Immature natural killer cell (primary cell): ENCODE measurements around the gene ATG13. TPM values are rescaled to one million over a fixed set of nuclear protein-coding genes. Genes with fewer than 3 reads are reported as not detected.

Experiments used
- DNase-seq, 3 donors: peaks; one replicate each; pipeline ENCODE4 v3.0.0; 2022; ENCODE audit warnings: mixed read lengths in 1 of 3
- H3K27ac Mint-ChIP-seq, 6 donors: one replicate each; pipeline ENCODE4 v1.8.0; 2020; ENCODE audit warnings: mixed read lengths in 6 of 6, mild to moderate bottlenecking in 5 of 6, inconsistent platforms in 4 of 6, moderate library complexity in 3 of 6
- H3K27me3 Mint-ChIP-seq, 3 donors: one replicate each; pipeline ENCODE4 v1.8.0; 2020 to 2021; ENCODE audit warnings: low read depth in 3 of 3, mild to moderate bottlenecking in 3 of 3, mixed read lengths in 3 of 3, moderate library complexity in 3 of 3, inconsistent platforms in 1 of 3
- H3K36me3 Mint-ChIP-seq, 3 donors: one replicate each; pipeline ENCODE4 v1.8.0; 2020; ENCODE audit warnings: mixed read lengths in 3 of 3, inconsistent platforms in 2 of 3, mild to moderate bottlenecking in 2 of 3
- H3K4me1 Mint-ChIP-seq, 2 donors: one replicate each; pipeline ENCODE4 v1.8.0; 2020; ENCODE audit warnings: inconsistent platforms in 2 of 2, mild to moderate bottlenecking in 2 of 2, mixed read lengths in 2 of 2, moderate library complexity in 1 of 2
- H3K4me3 Mint-ChIP-seq, 5 donors: one replicate each; pipeline ENCODE4 v1.8.0; 2020; ENCODE audit warnings: mild to moderate bottlenecking in 5 of 5, mixed read lengths in 5 of 5, inconsistent platforms in 3 of 5, moderate library complexity in 3 of 5
- H3K9me3 Mint-ChIP-seq, 6 donors: one replicate each; pipeline ENCODE4 v1.8.0; 2020; ENCODE audit warnings: mild to moderate bottlenecking in 6 of 6, mixed read lengths in 6 of 6, inconsistent platforms in 4 of 6, moderate library complexity in 3 of 6
- polyA plus RNA-seq, 3 donors: library from polyadenylated mRNA; unstranded; fragments of 300-500 nt; fragmentation: Illumina TruSeq; gene quantifications; one replicate each; pipeline ENCODE4 v1.2.3, GENCODE V29; 2021

Gene ATG13
- polyA plus RNA-seq, 3 donors from 2014 or later = 67.4 to 103 (median 100) TPM

- no peak overlapping the region for H3K4me3 Mint-ChIP-seq
- peaks cover 0 to 3% (median 0%) of the 10 kb centered on the region in 3 donors for H3K27me3 Mint-ChIP-seq
- H3K36me3 Mint-ChIP-seq = peaks cover 15 to 36% (median 21%) of the 10 kb centered on the region in 3 donors
- no peaks in the 10 kb centered on the region for H3K9me3 Mint-ChIP-seq
- peak overlapping the region in 2 of 6 donors; percentile 16 to 55 for H3K27ac Mint-ChIP-seq
- peaks cover 17 to 53% of the 10 kb centered on the region in 2 donors for H3K4me1 Mint-ChIP-seq
- DNase-seq = no peak
Observed at GRCh38 chr11:46640036-46640788, 22.9 kb downstream of the ATG13 start.

GRCh38 chr11:46641639-46642038 is 24.3 kb downstream of the ATG13 start:
- H3K4me3 Mint-ChIP-seq = no peak overlapping the region
- H3K27ac Mint-ChIP-seq = peak overlapping the region in 2 of 6 donors; percentile 64 to 80
- H3K36me3 Mint-ChIP-seq = peaks cover 21 to 36% (median 26%) of the 10 kb centered on the region in 3 donors
- DNase-seq = no peak
- H3K4me1 Mint-ChIP-seq = peaks cover 17 to 53% of the 10 kb centered on the region in 2 donors
- no peaks in the 10 kb centered on the region for H3K9me3 Mint-ChIP-seq
- peaks cover 0 to 3% (median 0%) of the 10 kb centered on the region in 3 donors for H3K27me3 Mint-ChIP-seq

DNA sequence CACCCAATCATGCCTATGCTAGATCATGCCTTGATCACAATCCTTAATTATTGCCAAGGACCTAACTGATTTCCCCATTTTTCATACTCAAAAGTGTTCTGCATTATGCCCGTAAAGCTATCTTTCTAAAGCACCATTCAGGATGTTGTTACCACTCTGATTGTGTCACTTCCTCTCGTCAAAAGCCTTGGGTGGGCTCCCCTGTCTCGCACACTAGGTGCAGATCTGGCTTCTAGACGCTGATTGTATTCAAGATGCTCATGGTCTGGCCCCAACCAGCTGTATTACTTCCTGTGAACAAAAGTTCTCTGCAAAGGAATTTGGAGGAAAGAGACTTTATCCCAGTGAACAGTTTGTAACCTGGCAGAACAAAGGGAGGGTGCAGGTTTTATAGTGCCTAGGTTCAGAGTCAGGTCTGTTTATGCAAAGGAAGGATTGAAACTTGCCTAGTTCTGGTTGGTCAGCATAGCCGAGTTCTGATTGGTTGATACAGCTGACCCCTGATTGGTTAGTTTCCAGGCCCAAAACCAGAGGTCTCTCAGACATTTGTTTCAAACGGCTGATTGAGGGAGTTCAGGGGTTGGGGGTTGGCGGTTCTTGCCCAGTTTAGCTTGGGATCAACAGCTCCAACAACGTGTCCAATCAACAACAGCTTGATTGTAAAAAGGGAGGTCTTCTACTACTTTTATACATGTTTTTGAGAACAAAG is 25.4 kb downstream of the ATG13 start:
- Mint-ChIP-seq H3K4me3 (peak overlapping the region in 3 of 5 donors; percentile 1 to 36 (median 4)), H3K9me3 (no peaks in the 10 kb centered on the region), H3K27me3 (peaks cover 0 to 3% (median 0%) of the 10 kb centered on the region in 3 donors), H3K4me1 (peaks cover 17 to 53% of the 10 kb centered on the region in 2 donors), H3K36me3 (peaks cover 21 to 36% (median 26%) of the 10 kb centered on the region in 3 donors), H3K27ac (peak overlapping the region; percentile 3 to 81 (median 70))
- peak in 1 of 3 donors; percentile 9 for DNase-seq

DNA sequence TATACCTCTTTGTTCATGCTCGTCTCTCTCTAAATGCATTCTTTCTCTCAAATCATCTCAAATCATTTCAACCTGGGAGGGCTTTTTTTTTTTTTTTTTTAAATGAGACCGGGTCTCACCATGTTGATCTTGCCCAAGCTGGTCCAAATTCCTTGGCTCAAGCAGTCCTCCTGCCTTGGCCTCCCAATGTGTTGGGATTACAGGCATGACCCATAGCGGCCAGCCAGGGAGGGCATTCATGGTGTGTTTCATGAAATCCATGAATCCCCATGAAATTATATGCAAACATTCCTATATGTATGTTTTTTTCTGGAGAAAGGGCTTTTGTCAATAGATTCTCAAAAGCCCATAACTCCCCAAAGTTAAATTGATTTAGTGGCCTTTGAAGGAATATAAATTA is 26.2 kb downstream of the ATG13 start:
- peak overlapping the region in 2 of 6 donors; percentile 12 to 22 for H3K27ac Mint-ChIP-seq
- peaks cover 18 to 32% (median 22%) of the 10 kb centered on the region in 3 donors for H3K36me3 Mint-ChIP-seq
- DNase-seq = no peak
- peaks cover 0 to under 1% (median 0%) of the 10 kb centered on the region in 3 donors for H3K27me3 Mint-ChIP-seq
- peaks cover 14 to 48% of the 10 kb centered on the region in 2 donors for H3K4me1 Mint-ChIP-seq
- H3K9me3 Mint-ChIP-seq = no peaks in the 10 kb centered on the region
- H3K4me3 Mint-ChIP-seq = no peak overlapping the region

GRCh38 chr11:46643986-46644385 is 26.6 kb downstream of the ATG13 start:
- no peak overlapping the region for H3K27ac Mint-ChIP-seq
- peaks cover 14 to 46% of the 10 kb centered on the region in 2 donors for H3K4me1 Mint-ChIP-seq
- no peak for DNase-seq
- no peaks in the 10 kb centered on the region for H3K27me3 Mint-ChIP-seq
- H3K9me3 Mint-ChIP-seq = no peaks in the 10 kb centered on the region
- H3K36me3 Mint-ChIP-seq = peaks cover 16 to 32% (median 21%) of the 10 kb centered on the region in 3 donors
- H3K4me3 Mint-ChIP-seq = no peak overlapping the region

GRCh38 chr11:46649180-46649738 is 31.9 kb downstream of the ATG13 start:
- H3K4me1 Mint-ChIP-seq = peaks cover 0 to 8% of the 10 kb centered on the region in 2 donors
- H3K36me3 Mint-ChIP-seq = peaks cover 22 to 35% (median 29%) of the 10 kb centered on the region in 3 donors
- no peak overlapping the region for H3K4me3 Mint-ChIP-seq
- H3K9me3 Mint-ChIP-seq = no peaks in the 10 kb centered on the region
- no peak for DNase-seq
- no peaks in the 10 kb centered on the region for H3K27me3 Mint-ChIP-seq
- no peak overlapping the region for H3K27ac Mint-ChIP-seq

DNA sequence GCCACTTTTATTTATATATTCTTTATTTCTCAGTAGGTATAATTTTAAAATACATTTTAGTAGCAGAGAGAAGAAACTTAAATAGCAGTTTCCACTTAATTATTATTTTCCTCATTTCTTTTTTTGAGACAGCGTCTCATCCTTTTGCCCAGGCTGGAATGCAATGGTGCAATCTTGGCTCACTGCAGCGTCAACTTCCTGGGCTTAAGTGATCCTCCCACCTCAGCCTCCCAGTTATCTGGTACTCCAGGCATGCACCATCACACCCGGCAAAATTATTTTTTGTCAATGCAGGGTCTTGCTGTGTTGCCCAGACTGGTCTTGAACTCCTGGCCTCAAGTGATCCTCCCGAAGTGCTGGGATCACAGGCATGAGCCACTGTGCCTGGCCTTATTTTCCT is 38.3 kb downstream of the ATG13 start:
- Mint-ChIP-seq H3K4me1 (no peaks in the 10 kb centered on the region), H3K36me3 (peaks cover 26 to 48% (median 34%) of the 10 kb centered on the region in 3 donors), H3K27me3 (peaks cover 0 to 2% (median 0%) of the 10 kb centered on the region in 3 donors), H3K4me3 (no peak overlapping the region), H3K9me3 (no peaks in the 10 kb centered on the region), H3K27ac (peak overlapping the region in 1 of 6 donors; percentile 23)
- DNase-seq = no peak

DNA sequence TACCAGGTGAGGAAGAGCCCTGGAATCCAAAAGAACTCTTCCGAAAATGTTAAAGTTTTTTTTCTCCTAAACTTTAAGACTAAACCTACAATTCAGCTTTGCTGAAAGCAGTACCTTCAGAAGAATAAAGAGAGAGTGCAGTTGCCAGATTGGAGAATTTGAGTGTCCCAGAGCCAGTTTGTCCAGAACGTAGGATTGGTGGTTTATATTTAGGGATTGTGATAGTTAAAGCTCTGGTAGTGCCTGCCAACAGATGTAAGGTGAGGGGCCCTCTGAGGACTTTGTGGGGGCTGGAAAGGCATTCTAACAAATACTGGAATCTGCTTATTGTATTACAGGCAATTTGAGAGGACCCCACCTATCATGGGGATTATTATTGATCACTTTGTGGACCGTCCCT is 39.8 kb downstream of the ATG13 start:
- Mint-ChIP-seq H3K27ac (peak overlapping the region in 1 of 6 donors; percentile 5), H3K4me1 (no peaks in the 10 kb centered on the region), H3K4me3 (no peak overlapping the region), H3K36me3 (peaks cover 20 to 45% (median 25%) of the 10 kb centered on the region in 3 donors), H3K9me3 (no peaks in the 10 kb centered on the region), H3K27me3 (peaks cover 0 to 2% (median 0%) of the 10 kb centered on the region in 3 donors)
- no peak for DNase-seq

DNA sequence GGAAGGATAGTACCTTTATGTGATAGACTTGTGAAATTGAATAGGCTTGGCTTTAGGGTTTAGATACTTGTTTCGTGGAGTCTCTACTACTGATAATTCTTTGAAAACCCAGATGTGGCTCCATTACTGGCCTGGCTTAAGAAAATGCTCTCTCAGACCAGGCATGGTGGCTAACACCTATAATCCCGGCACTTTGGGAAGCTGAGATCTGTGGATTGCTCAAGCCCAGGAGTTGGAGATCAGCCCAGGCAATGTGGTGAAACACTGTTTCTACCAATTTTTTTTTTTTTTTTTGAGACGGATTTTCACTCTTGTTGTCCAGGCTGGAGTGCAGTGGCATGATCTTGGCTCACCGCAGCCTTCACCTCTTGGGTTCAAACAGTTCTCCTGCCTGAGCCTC is 40.9 kb downstream of the ATG13 start:
- peaks cover 27 to 53% (median 28%) of the 10 kb centered on the region in 3 donors for H3K36me3 Mint-ChIP-seq
- no peak overlapping the region for H3K4me3 Mint-ChIP-seq
- H3K27me3 Mint-ChIP-seq = peaks cover 0 to 2% (median 0%) of the 10 kb centered on the region in 3 donors
- H3K9me3 Mint-ChIP-seq = no peaks in the 10 kb centered on the region
- H3K4me1 Mint-ChIP-seq = no peaks in the 10 kb centered on the region
- no peak for DNase-seq
- H3K27ac Mint-ChIP-seq = no peak overlapping the region

- no peaks in the 10 kb centered on the region for H3K4me1 Mint-ChIP-seq
- no peak for DNase-seq
- peak overlapping the region in 1 of 6 donors; percentile 39 for H3K27ac Mint-ChIP-seq
- peaks cover 0 to 2% (median 0%) of the 10 kb centered on the region in 3 donors for H3K27me3 Mint-ChIP-seq
- H3K36me3 Mint-ChIP-seq = peaks cover 31 to 61% (median 37%) of the 10 kb centered on the region in 3 donors
- H3K9me3 Mint-ChIP-seq = no peaks in the 10 kb centered on the region
- H3K4me3 Mint-ChIP-seq = no peak overlapping the region
Observed at GRCh38 chr11:46659908-46660307, 42.6 kb downstream of the ATG13 start.

DNA sequence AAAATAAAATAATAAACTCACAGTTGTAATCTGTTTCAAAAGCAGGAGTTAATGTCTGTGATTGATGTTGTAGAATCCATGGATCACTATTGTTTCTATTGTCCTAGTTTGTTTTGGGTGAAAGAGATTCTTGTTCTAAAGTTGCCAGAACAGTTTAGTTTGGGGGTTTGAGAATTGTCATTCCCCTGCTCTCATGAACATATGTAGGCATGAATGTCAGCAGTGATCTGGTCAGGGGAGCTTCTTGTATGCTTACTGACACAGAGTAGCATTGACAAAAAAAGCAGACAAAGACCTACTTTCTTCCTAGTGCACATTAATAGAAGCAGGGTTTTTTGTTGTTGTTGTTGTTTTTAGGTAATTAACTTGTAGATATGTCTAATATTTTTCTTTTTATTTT is 44.5 kb downstream of the ATG13 start:
- H3K4me1 Mint-ChIP-seq = no peaks in the 10 kb centered on the region
- peaks cover 0 to 2% (median 0%) of the 10 kb centered on the region in 3 donors for H3K27me3 Mint-ChIP-seq
- H3K4me3 Mint-ChIP-seq = no peak overlapping the region
- no peak for DNase-seq
- no peak overlapping the region for H3K27ac Mint-ChIP-seq
- H3K36me3 Mint-ChIP-seq = peaks cover 37 to 60% (median 39%) of the 10 kb centered on the region in 3 donors
- no peaks in the 10 kb centered on the region for H3K9me3 Mint-ChIP-seq

DNA sequence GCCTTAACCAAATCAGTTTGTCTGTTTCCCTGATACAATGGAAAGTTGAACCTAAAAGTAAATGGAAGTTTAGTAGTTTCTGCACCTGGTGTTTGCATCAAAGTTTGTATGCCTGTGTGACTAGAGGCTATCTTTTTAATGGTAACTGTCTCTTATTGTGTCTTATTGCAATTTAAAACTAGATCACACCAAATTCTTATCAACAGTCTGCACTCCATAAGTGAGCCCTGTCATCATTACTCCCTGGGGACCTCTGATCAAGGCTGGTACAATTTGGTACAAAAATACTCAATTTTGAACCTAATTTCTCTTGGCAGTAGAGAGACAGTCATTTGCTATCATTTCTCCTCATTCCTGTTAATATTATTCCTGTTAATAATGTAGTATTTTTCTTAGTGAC is 45.0 kb downstream of the ATG13 start:
- Mint-ChIP-seq H3K36me3 (peaks cover 35 to 61% (median 40%) of the 10 kb centered on the region in 3 donors), H3K27ac (no peak overlapping the region), H3K4me3 (no peak overlapping the region), H3K4me1 (no peaks in the 10 kb centered on the region), H3K27me3 (peaks cover 0 to 3% (median 0%) of the 10 kb centered on the region in 3 donors), H3K9me3 (no peaks in the 10 kb centered on the region)
- no peak for DNase-seq

- Mint-ChIP-seq H3K9me3 (no peaks in the 10 kb centered on the region), H3K36me3 (peaks cover 31 to 62% (median 40%) of the 10 kb centered on the region in 3 donors), H3K4me1 (no peaks in the 10 kb centered on the region), H3K27ac (peak overlapping the region in 2 of 6 donors; percentile 30 to 31), H3K4me3 (no peak overlapping the region), H3K27me3 (peaks cover 0 to 3% (median 0%) of the 10 kb centered on the region in 3 donors)
- no peak for DNase-seq
Observed at GRCh38 chr11:46663277-46663940, 46.1 kb downstream of the ATG13 start.
